ENCODE results near the gene MARCHF3.

- TF ChIP-seq POLR2A (IDR thresholded peaks at IDR 0.05) = no peak
- no peak for TF ChIP-seq CTCF (IDR thresholded peaks at IDR 0.05)
Observed at GRCh38 chr5:126926187-126926586, 104.2 kb downstream of the MARCHF3 start.
